Nucleus accumbens (tissue), 56 donors: ENCODE results near the gene ACLY.
"Not testable (repeated sequence)": the region's sequence is repeated elsewhere in the genome, so short reads cannot be mapped to it uniquely, and the experiment has no call there.

Source experiments
- DNase-seq, 56 donors: peaks; one replicate each; lab custom pipeline; 2025; lab: John Stamatoyannopoulos, UW

ACLY gene

GRCh38 chr17:41837761-41838538 is 80.8 kb downstream of the ACLY start, which contains the start of gene KLHL10:
KLHL10 (plus strand) TSS chr17:41837825; CDS start chr17:41837933, 108 bp downstream.
- no peak for DNase-seq

- no peak for DNase-seq
Observed at GRCh38 chr17:41836550-41837196, 82.1 kb downstream of the ACLY start.

GRCh38 chr17:41835800-41836549 is 82.8 kb downstream of the ACLY start, which contains the start of gene NT5C3B:
NT5C3B (minus strand) TSS chr17:41836232; CDS start chr17:41836193, 39 bp downstream.
- peak in 47 of 56 donors; percentile 13 to 77 (median 44) for DNase-seq

- DNase-seq = peak in 2 of 56 donors; percentile 5 to 20
Observed at GRCh38 chr17:41835214-41835799, 83.4 kb downstream of the ACLY start.

- DNase-seq = not testable (repeated sequence)
Observed at GRCh38 chr17:41829961-41830360, 88.8 kb downstream of the ACLY start.

- no peak for DNase-seq
Observed at GRCh38 chr17:41825175-41825845, 93.4 kb downstream of the ACLY start.

GRCh38 chr17:41824086-41824485 is 94.7 kb downstream of the ACLY start:
- DNase-seq = no peak

- DNase-seq = no peak
Observed at GRCh38 chr17:41823580-41823979, 95.2 kb downstream of the ACLY start.

- DNase-seq = no peak
Observed at GRCh38 chr17:41823141-41823524, 95.6 kb downstream of the ACLY start.

GRCh38 chr17:41822216-41823140 is 96.3 kb downstream of the ACLY start:
- no peak for DNase-seq

GRCh38 chr17:41821776-41822175 is 97.0 kb downstream of the ACLY start:
- DNase-seq = no peak

GRCh38 chr17:41818024-41818423 is 100.7 kb downstream of the ACLY start:
- DNase-seq = no peak
